Left ventricle myocardium inferior (tissue), 1 donor: ENCODE results near the gene RORB. TPM values are rescaled to one million over a fixed set of nuclear protein-coding genes. Genes with fewer than 3 reads are reported as not detected.
A peak's percentile ranks its signal among the peaks of the same experiment; 100 is the strongest.

Experiments
- DNase-seq: peaks from one replicate; pipeline ENCODE4 v3.0.0-alpha.2; 2020
- H3K27ac ChIP-seq: fragments of 200-600 bp; replicated peaks from 2 replicates; pipeline ENCODE4 v1.8.0; 2021
- H3K27me3 ChIP-seq: fragments of 200-600 bp; 2 replicates; pipeline ENCODE4 v1.8.0; 2021; ENCODE audit warnings: low read depth
- H3K36me3 ChIP-seq: fragments of 200-600 bp; 2 replicates; pipeline ENCODE4 v1.8.0; 2021
- H3K4me1 ChIP-seq: fragments of 200-600 bp; 2 replicates; pipeline ENCODE4 v1.8.0; 2021
- H3K4me3 ChIP-seq: fragments of 200-600 bp; 2 replicates; pipeline ENCODE4 v1.8.0; 2021; ENCODE audit warnings: mild to moderate bottlenecking, moderate library complexity
- H3K9me3 ChIP-seq: fragments of 200-600 bp; replicated peaks from 2 replicates; pipeline ENCODE4 v1.8.0; 2021
- intact Hi-C: fragments of 100-400 bp; cut with micrococcal nuclease; formaldehyde crosslinking; loops from one replicate; pipeline ENCODE4 v1.11.0; 2022
- total RNA-seq: library from RNA; stranded (reverse); fragmentation: NEBNext Ultra II Directional; extraction: Animal tissue kit (Norgen Biotek cat#: 25700); gene quantifications from one replicate; pipeline ENCODE4 v1.2.1, GENCODE V29; 2021
- TF ChIP-seq, protein P1 (sequence below): fragments of 200-600 bp; IDR thresholded peaks from 2 replicates; pipeline ENCODE4 v1.8.0; 2021; ENCODE audit warnings: antibody characterized with exemption, mild to moderate bottlenecking, borderline replicate concordance
- donor health status: DM: no; HTN: yes; CAD: no; lungs with severe emphysema.

The RORB gene
- total RNA-seq, 1 donor from 2014 or later, result 1.2 TPM

GRCh38 chr9:74554751-74555419, 57.8 kb downstream of the RORB start:
- TF ChIP-seq, protein P1, sequence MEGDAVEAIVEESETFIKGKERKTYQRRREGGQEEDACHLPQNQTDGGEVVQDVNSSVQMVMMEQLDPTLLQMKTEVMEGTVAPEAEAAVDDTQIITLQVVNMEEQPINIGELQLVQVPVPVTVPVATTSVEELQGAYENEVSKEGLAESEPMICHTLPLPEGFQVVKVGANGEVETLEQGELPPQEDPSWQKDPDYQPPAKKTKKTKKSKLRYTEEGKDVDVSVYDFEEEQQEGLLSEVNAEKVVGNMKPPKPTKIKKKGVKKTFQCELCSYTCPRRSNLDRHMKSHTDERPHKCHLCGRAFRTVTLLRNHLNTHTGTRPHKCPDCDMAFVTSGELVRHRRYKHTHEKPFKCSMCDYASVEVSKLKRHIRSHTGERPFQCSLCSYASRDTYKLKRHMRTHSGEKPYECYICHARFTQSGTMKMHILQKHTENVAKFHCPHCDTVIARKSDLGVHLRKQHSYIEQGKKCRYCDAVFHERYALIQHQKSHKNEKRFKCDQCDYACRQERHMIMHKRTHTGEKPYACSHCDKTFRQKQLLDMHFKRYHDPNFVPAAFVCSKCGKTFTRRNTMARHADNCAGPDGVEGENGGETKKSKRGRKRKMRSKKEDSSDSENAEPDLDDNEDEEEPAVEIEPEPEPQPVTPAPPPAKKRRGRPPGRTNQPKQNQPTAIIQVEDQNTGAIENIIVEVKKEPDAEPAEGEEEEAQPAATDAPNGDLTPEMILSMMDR, result no peak
- H3K4me3 ChIP-seq, result peak overlapping the region; percentile 15
- H3K27me3 ChIP-seq, result no peaks in the 10 kb centered on the region
- peak overlapping the region; percentile 65 for H3K27ac ChIP-seq
- H3K9me3 ChIP-seq, result no peaks in the 10 kb centered on the region
- intact Hi-C loops, result no loop called here
- no peaks in the 10 kb centered on the region for H3K36me3 ChIP-seq
- peaks cover 11% of the 10 kb centered on the region for H3K4me1 ChIP-seq
- DNase-seq, result no peak

GRCh38 chr9:74555565-74555964, 58.4 kb downstream of the RORB start:
- Histone ChIP-seq H3K4me3 (peak overlapping the region; percentile 15), H3K27me3 (no peaks in the 10 kb centered on the region), H3K4me1 (peaks cover 11% of the 10 kb centered on the region), H3K27ac (peak overlapping the region; percentile 65), H3K36me3 (no peaks in the 10 kb centered on the region), H3K9me3 (no peaks in the 10 kb centered on the region)
- TF ChIP-seq, protein P1, result no peak
- intact Hi-C loops, result no loop called here
- no peak for DNase-seq

DNA sequence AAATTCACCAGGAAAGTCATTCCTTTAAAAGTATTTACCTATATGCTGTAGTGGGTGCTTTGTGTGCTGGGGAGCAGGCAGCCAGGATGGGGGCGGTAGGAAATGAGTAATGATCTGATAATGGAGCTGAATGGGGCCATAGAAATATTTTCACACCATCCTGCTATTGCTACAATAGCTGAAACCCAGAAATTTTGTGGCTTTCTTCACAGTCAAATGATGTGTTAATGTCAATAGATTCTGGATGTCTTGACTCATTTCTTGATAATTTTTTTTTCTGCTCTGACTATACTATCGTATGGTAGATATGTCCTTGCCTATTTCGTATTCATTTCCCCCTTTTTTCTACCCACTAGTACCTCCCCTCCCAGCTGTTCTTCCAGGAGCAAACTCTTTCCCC, 59.5 kb downstream of the RORB start:
- Histone ChIP-seq H3K27me3 (no peaks in the 10 kb centered on the region), H3K36me3 (no peaks in the 10 kb centered on the region), H3K9me3 (no peaks in the 10 kb centered on the region), H3K4me3 (no peak overlapping the region), H3K27ac (no peak overlapping the region), H3K4me1 (peaks cover 11% of the 10 kb centered on the region)
- DNase-seq, result no peak
- intact Hi-C loops, result no loop called here
- TF ChIP-seq, protein P1, result no peak

GRCh38 chr9:74557571-74557970, 60.4 kb downstream of the RORB start:
- H3K4me3 ChIP-seq, result no peak overlapping the region
- TF ChIP-seq, protein P1, result no peak
- H3K36me3 ChIP-seq, result no peaks in the 10 kb centered on the region
- peaks cover 11% of the 10 kb centered on the region for H3K4me1 ChIP-seq
- intact Hi-C loops, result no loop called here
- no peak for DNase-seq
- H3K27me3 ChIP-seq, result no peaks in the 10 kb centered on the region
- no peaks in the 10 kb centered on the region for H3K9me3 ChIP-seq
- no peak overlapping the region for H3K27ac ChIP-seq

- intact Hi-C loops, result no loop called here
- no peak overlapping the region for H3K4me3 ChIP-seq
Observed at GRCh38 chr9:74562611-74563010, 65.5 kb downstream of the RORB start.

More at GRCh38 chr9:74562611-74563010, 65.5 kb downstream of the RORB start:
- Histone ChIP-seq H3K36me3 (no peaks in the 10 kb centered on the region), H3K27me3 (no peaks in the 10 kb centered on the region), H3K4me1 (no peaks in the 10 kb centered on the region), H3K9me3 (no peaks in the 10 kb centered on the region), H3K27ac (no peak overlapping the region)
- TF ChIP-seq, protein P1, result no peak
- DNase-seq, result no peak
